Measurements from ENCODE around the gene CPEB2. TPM values are rescaled to one million over a fixed set of nuclear protein-coding genes. Genes with fewer than 3 reads are reported as not detected.

The CPEB2 gene
- total RNA-seq, 1 donor from 2014 or later = 13.0 TPM

GRCh38 chr4:15100380-15100779, 98.1 kb downstream of the CPEB2 start:
- no peaks in the 10 kb centered on the region for H3K27me3 ChIP-seq (ENCODE audit: control insufficient read depth, insufficient read depth, low read length)
- no peak overlapping the region for H3K4me3 ChIP-seq (ENCODE audit: low read depth, low read length)
- DNase-seq (ENCODE audit: low read depth) = no peak
- TF ChIP-seq, protein P1, sequence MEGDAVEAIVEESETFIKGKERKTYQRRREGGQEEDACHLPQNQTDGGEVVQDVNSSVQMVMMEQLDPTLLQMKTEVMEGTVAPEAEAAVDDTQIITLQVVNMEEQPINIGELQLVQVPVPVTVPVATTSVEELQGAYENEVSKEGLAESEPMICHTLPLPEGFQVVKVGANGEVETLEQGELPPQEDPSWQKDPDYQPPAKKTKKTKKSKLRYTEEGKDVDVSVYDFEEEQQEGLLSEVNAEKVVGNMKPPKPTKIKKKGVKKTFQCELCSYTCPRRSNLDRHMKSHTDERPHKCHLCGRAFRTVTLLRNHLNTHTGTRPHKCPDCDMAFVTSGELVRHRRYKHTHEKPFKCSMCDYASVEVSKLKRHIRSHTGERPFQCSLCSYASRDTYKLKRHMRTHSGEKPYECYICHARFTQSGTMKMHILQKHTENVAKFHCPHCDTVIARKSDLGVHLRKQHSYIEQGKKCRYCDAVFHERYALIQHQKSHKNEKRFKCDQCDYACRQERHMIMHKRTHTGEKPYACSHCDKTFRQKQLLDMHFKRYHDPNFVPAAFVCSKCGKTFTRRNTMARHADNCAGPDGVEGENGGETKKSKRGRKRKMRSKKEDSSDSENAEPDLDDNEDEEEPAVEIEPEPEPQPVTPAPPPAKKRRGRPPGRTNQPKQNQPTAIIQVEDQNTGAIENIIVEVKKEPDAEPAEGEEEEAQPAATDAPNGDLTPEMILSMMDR (IDR thresholded peaks at IDR 0.05; ENCODE audit: insufficient read depth, low read length, poor library complexity, severe bottlenecking) = no peak
- H3K36me3 ChIP-seq (ENCODE audit: control insufficient read depth, insufficient read depth, low read length) = no peaks in the 10 kb centered on the region

DNA sequence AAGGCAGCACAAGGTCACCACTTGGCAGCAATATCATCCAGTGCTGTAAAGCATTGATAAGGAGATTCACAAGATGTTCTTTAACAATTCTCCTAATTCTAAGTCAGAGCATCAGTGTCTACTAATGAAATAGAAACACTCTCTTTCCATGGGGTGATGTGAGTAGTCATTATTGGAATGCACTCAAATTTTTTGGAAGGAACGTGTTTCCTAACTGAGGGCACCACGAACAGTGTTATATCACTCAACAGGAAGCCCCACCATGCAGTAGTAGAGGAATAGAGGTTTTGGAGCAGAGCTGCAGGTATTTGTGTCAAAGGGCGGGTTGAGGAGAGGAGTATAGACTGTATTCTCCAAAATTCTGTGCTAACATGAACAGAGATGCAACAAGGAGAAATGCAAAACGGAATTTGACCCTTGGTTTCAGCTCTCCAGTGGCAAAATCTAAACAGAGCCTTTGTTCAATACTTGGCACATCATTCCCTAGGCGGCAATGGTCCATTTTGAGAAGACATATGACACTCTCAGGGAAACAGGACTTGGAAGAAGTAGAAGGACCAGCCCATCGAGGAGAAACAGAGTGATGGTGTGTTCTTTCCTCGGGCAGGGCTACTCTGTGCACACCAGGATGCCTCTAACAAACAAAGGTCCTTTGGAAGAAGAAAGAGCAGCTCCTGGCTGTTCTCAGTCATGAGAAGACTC, 98.9 kb downstream of the CPEB2 start:
- Histone ChIP-seq H3K4me3 (ENCODE audit: low read depth, low read length) (no peak overlapping the region), H3K36me3 (ENCODE audit: control insufficient read depth, insufficient read depth, low read length) (no peaks in the 10 kb centered on the region), H3K27me3 (ENCODE audit: control insufficient read depth, insufficient read depth, low read length) (no peaks in the 10 kb centered on the region)
- DNase-seq (ENCODE audit: low read depth) = no peak
- TF ChIP-seq, protein P1 (IDR thresholded peaks at IDR 0.05; ENCODE audit: insufficient read depth, low read length, poor library complexity, severe bottlenecking) = no peak

- TF ChIP-seq, protein P1 (IDR thresholded peaks at IDR 0.05; ENCODE audit: insufficient read depth, low read length, poor library complexity, severe bottlenecking) = no peak
- no peak for DNase-seq (ENCODE audit: low read depth)
- Histone ChIP-seq H3K27me3 (ENCODE audit: control insufficient read depth, insufficient read depth, low read length) (no peaks in the 10 kb centered on the region), H3K4me3 (ENCODE audit: low read depth, low read length) (no peak overlapping the region), H3K36me3 (ENCODE audit: control insufficient read depth, insufficient read depth, low read length) (no peaks in the 10 kb centered on the region)
Measured at GRCh38 chr4:15104825-15105224, 102.5 kb downstream of the CPEB2 start.

DNA sequence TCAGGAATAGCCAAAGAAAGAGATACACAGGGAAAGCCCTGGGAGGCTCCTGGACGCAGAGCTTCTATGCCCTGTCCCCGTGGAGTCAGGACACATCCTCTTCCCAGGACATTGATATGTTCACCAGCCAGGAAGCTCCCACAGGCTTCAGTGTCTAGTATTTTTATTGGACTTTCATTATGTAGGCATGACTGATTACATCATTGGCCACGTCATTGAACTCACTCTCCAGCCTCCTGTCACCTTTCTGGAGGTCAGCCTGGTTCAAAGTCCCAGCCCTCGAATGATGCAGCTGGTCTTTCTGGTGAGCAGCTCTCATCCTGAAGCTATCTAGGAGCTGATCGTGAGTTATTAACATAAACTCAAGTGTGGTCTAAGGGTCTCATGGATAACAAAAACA, 104.1 kb downstream of the CPEB2 start:
- TF ChIP-seq, protein P1 (IDR thresholded peaks at IDR 0.05; ENCODE audit: insufficient read depth, low read length, poor library complexity, severe bottlenecking) = no peak
- Histone ChIP-seq H3K4me3 (ENCODE audit: low read depth, low read length) (no peak overlapping the region), H3K36me3 (ENCODE audit: control insufficient read depth, insufficient read depth, low read length) (no peaks in the 10 kb centered on the region), H3K27me3 (ENCODE audit: control insufficient read depth, insufficient read depth, low read length) (no peaks in the 10 kb centered on the region)
- no peak for DNase-seq (ENCODE audit: low read depth)

GRCh38 chr4:15109600-15109999, 107.3 kb downstream of the CPEB2 start:
- no peak overlapping the region for H3K4me3 ChIP-seq (ENCODE audit: low read depth, low read length)
- no peaks in the 10 kb centered on the region for H3K36me3 ChIP-seq (ENCODE audit: control insufficient read depth, insufficient read depth, low read length)
- H3K27me3 ChIP-seq (ENCODE audit: control insufficient read depth, insufficient read depth, low read length) = no peaks in the 10 kb centered on the region
- TF ChIP-seq, protein P1 (IDR thresholded peaks at IDR 0.05; ENCODE audit: insufficient read depth, low read length, poor library complexity, severe bottlenecking) = no peak
- DNase-seq (ENCODE audit: low read depth) = no peak

DNA sequence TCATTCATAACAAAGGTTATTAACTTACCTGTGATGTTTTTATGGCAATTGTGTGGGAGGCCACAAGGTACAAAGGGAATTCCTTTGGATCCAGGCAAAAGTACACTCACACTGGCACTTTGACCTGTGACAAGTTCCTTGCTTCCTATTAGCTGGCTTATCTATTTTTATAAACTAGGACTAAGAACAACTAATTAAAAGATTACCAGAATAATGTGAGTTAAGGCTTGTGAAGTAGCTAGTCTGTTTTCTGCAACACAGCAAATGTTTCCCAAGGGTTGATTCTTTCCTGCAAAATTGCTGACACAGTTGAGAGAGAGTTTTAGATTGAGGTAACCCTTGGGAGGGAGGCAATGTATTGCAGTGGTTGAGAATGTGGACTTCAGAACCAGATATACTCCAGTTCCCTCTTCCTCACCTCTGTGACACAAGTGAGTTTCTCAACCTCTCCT, 107.9 kb downstream of the CPEB2 start:
- no peak for DNase-seq (ENCODE audit: low read depth)

More for the DNA sequence above, 107.9 kb downstream of the CPEB2 start:
- Histone ChIP-seq H3K4me3 (ENCODE audit: low read depth, low read length) (no peak overlapping the region), H3K27me3 (ENCODE audit: control insufficient read depth, insufficient read depth, low read length) (no peaks in the 10 kb centered on the region), H3K36me3 (ENCODE audit: control insufficient read depth, insufficient read depth, low read length) (no peaks in the 10 kb centered on the region)
- TF ChIP-seq, protein P1 (IDR thresholded peaks at IDR 0.05; ENCODE audit: insufficient read depth, low read length, poor library complexity, severe bottlenecking) = no peak

Measured in kidney epithelial cell (primary cell).